Kidney capillary endothelial cell (primary cell): ENCODE measurements around the gene ZNF662.

Experiments used
- DNase-seq: peaks from one replicate; pipeline ENCODE4 v3.0.0-alpha.2; 2018; ENCODE audit warnings: low spot score

The ZNF662 gene

DNA sequence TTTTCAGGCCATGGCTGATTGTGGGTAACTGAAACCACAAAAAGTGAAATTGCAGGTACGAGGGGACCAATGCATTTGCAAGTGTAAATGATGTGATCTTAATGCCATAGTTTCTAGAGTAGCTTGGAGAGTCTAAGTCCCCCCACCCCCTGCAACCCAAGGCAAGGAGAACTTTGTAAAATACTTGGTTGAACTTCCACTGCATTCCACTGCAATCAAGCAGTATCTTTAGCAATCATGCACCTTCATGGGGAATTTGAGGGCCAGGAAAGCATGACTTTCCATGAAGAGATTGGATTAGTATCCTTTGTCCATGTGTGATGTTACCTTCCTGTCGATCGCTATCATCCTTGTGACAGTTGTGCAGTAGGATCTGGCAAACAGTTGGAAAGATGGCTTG, 18.9 kb upstream of the ZNF662 start:
- DNase-seq: no peak

DNA sequence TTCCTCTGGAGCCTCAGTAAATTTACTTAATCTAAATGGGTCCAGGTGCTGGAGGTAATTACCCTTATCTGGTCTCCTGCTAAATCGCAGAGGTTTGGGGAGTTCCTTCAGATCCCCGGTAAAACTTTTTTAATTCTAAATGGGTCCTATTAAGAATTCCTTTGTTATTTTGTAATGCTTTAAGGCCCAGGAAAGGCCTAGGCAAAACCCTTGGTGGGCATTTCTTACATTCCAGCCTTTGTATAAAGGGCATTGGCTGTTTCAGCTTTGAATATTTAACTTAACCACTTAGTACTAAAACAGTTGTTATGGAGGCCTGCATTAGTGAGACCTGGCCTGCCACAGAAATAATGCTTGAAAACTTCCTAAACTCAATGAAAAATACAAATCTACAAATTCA, 14.9 kb upstream of the ZNF662 start:
- no peak for DNase-seq

GRCh38 chr3:42892169-42892568, 13.8 kb upstream of the ZNF662 start:
- no peak for DNase-seq

- DNase-seq: no peak
Observed at GRCh38 chr3:42892807-42893206, 13.1 kb upstream of the ZNF662 start.

DNA sequence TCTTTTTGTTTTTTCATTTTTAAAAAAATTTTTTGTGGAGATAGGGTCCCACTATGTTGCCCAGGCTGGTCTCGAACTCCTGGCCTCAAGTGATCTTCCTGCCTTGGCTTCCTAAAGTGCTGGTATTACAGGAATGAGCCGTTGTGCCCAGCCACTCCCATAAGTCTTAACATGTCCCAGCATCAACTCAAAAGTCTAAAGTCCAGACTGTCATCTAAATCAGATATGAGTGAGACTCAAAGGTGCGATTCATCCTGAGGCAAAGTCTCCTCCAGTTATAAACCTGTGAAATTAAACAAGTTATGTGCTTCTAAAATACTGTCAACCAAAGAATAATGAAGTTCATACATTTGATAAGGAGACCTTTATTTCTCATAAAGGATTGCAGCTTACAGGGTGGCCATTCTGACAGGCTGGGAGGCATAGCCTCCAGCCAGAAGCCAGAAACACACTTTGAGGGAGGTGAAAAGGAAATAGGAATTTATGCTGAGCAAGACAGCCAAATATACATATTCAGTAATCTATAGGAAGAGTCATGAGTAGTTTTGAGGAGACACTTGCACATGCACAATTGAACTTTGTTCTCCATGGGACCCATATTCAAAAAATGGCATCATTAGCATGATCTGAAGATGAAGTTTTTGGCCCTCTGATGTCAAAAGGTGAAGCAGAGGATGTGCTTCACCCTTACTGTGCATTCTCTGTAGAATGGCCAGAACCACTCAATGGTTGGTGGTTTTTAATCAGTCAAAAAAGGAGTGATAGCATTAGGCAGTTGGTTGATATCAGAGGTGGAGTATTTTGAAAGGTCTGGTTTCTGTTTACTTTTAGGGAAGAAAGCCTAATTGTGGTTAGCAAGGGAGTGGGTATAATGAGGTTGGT, 11.0 kb upstream of the ZNF662 start:
- no peak for DNase-seq

- no peak for DNase-seq
Observed at GRCh38 chr3:42895580-42895868, 10.4 kb upstream of the ZNF662 start.

DNA sequence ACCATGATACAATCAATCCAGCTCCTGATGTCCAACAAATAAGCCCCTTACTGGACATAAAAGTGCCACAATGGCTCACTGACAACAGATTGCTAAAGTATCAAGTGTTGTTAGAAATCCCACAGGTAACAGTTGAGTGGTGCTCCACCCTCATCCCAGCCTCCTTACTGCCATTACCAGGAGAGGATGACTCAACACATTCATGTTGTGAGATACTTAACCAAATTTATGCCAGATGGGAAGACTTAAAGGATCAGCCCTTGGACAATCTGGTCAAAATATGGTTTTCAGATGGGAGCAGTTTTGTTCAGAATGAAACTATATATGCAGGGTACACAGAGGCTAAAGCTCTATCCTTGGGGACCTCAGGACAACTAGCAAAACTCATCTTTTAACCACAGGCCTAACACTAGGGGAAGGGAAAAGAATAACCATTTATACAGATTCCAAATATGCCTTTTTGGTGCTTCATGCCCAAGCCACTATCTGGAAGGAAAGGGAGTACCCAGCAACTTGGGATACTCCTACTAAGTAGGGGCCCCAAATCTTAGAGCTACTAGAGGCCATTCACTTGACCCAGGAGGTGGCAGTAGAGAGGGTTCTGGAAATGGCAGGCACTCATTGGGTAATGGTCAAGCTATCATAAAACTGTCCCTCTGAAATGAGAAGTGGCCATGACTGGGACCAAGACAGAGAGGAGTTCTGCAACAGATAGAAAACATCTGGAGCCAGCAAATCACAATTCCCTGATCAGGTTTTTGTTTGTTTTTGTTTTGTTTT, 6.9 kb upstream of the ZNF662 start:
- no peak for DNase-seq

- DNase-seq: no peak
Observed at GRCh38 chr3:42900226-42901072, 5.5 kb upstream of the ZNF662 start.

GRCh38 chr3:42901073-42901415, 4.9 kb upstream of the ZNF662 start:
- no peak for DNase-seq

DNA sequence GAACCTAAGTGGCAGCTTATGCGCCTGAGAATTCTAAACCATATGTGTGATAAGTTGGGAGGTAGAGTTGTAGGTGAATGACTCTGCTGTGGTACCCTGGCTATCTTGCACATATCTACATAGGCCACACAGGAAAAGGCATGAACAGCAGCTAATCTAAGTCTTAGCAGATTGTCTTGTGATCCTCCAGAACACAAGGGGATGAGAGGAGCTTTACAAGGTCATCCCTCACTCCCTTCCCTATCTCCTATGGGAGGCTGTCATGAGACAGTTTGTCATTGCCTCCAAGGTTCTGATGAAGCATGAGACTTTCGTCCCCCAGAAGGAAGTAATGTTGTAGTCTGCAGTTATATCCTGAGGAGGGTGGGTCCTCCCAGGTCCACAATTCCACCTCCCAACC, 3.7 kb upstream of the ZNF662 start:
- no peak for DNase-seq

DNA sequence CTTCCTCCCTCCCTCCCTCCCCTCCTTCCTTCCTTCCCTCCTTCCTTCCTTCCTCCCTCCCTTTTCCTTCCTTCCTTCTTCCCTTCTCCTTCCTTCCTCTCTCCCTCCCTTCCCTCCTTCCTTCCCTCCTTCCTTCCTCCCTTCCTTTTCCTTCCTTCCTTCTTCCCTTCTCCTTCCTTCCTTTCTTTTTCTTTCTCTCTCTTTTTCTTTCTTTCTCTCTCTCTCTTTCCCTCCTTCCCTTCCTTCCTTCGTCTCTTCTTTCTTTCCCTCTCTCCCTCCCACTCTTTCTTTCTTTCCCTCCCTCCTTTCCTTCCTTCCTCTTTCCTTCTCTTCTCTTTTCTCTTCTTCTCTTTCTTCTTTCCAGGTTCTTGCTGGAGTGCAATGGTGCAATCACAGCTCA, 1.9 kb upstream of the ZNF662 start:
- DNase-seq: no peak

DNA sequence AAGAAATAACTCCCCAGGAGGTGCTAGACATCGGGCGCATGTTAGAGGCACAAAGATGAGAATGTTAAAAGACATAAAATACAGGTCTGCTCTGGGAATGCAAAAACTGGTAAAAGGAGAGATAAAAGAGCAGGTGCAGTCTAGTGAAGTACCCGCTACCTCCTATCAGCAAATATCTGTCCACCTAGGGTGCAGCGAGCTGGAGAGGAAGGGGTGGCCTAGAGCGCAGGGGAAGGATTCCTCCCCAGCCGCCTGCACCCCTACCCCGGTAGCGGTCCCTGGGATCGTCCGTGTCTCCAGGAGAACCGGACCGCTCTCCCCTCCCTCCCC, 237 bp upstream of the ZNF662 start:
- DNase-seq: no peak

- no peak for DNase-seq
Observed at GRCh38 chr3:42906848-42907183, 874 bp downstream of the ZNF662 start.

DNA sequence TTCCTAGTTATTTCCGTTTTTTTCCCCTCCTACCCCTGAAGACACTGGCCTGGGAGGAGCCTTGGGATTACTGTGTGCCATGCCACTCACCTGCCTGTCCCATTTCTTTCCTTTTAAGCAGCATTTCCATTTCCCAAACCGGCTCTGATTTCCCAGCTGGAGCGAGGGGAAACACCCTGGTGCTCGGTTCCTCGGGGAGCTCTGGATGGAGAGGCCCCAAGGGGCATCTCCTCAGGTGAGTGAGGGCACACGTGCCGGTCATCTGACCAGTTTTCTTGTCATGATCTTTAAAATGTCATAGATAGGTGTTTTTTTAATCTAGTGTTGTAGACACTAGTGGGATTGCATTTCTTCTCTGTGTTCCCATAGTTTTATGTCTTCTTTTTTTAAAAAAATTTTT, 2.7 kb downstream of the ZNF662 start:
- no peak for DNase-seq

DNA sequence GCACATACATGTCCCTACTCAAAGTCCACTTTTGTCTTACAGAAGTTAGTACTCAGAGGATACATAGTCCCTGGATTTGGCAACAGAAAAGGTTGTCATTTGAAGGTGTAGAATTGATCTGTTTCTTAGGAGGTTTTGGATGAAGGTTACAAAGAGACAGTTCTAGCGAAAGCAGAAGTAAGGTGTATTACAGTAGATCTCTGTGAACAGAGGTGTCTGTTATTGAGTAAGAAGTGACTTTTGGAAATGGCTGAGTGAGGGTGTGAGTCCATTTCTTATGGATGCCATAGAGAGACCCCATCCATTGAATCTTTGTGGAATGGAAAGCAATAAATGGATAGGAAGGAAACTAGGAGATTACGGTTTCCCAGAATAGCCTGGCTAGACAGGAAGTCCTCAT, 5.6 kb downstream of the ZNF662 start:
- DNase-seq: no peak

- DNase-seq: no peak
Observed at GRCh38 chr3:42914771-42915515, 9.0 kb downstream of the ZNF662 start.

GRCh38 chr3:42923606-42924005, 17.7 kb downstream of the ZNF662 start:
- DNase-seq: no peak

DNA sequence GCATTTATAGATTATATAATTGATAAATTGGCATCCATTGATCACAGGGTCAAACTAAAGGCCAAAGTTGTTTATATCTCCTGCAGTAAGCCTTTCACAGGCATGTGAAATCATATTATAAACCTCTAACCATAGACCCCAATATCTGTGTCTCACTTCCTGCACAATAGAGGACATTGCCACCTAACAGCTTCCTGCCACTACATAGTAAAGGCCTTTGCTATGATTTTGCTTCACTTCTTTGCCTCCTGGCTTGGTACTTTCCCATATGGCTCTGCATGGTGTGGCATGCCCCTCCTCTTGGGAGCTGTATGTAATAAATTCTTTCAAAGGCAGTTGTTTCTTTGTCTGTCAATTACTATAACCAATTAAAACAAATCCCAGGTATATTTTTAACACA, 20.4 kb downstream of the ZNF662 start:
- DNase-seq: no peak

DNA sequence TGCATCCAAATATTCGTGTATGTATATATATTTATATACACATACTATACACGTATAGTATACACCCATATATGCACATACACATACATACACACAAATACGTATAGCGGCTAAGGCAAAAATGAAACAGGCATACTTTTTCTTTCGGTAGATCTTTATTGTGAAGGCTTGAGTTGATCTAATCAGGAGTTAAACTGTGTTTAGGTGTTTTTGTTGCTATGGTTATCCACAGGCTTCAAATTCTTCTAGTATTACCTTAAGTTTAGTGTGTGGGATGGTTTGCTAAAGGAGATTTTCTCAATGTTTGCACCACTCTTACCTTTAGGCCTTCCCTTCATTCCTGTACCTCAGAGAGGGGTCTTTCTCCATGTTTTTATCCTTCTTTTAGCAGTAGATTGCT, 28.2 kb downstream of the ZNF662 start:
- DNase-seq: no peak

- DNase-seq: no peak
Observed at GRCh38 chr3:42934910-42935309, 29.0 kb downstream of the ZNF662 start.

- DNase-seq: no peak
Observed at GRCh38 chr3:42935472-42935871, 29.5 kb downstream of the ZNF662 start.
